ENCODE results near the gene CD164L2.

The CD164L2 gene

GRCh38 chr1:27361044-27361402 is 22.1 kb downstream of the CD164L2 start:
- no peak for DNase-seq

- DNase-seq, result no peak
These were observed 22.7 kb downstream of the CD164L2 start for GRCh38 chr1:27360159-27361043.

- DNase-seq, result no peak
These were observed 23.3 kb downstream of the CD164L2 start for GRCh38 chr1:27359822-27360158.

- DNase-seq, result no peak
These were observed 24.2 kb downstream of the CD164L2 start for GRCh38 chr1:27358928-27359313.

- DNase-seq, result no peak
These were observed 24.9 kb downstream of the CD164L2 start for GRCh38 chr1:27358038-27358927.

- DNase-seq, result no peak
These were observed 25.7 kb downstream of the CD164L2 start for GRCh38 chr1:27357281-27358037.

- no peak for DNase-seq
These were observed 26.4 kb downstream of the CD164L2 start for GRCh38 chr1:27356619-27357280.

GRCh38 chr1:27356277-27356618 is 26.9 kb downstream of the CD164L2 start:
- DNase-seq, result no peak

GRCh38 chr1:27355683-27356082 is 27.4 kb downstream of the CD164L2 start:
- no peak for DNase-seq

GRCh38 chr1:27353629-27354028 is 29.5 kb downstream of the CD164L2 start:
- DNase-seq, result no peak

- DNase-seq, result no peak
These were observed 30.0 kb downstream of the CD164L2 start for GRCh38 chr1:27353166-27353565.

GRCh38 chr1:27351541-27352107 is 31.5 kb downstream of the CD164L2 start:
- DNase-seq, result no peak

- no peak for DNase-seq
These were observed 32.2 kb downstream of the CD164L2 start for GRCh38 chr1:27350663-27351540.

- DNase-seq, result no peak
These were observed 33.1 kb downstream of the CD164L2 start for GRCh38 chr1:27349784-27350662.

GRCh38 chr1:27348861-27349783 is 34.0 kb downstream of the CD164L2 start:
- no peak for DNase-seq

GRCh38 chr1:27346991-27347624 is 36.0 kb downstream of the CD164L2 start:
- DNase-seq, result no peak

GRCh38 chr1:27346357-27346756 is 36.8 kb downstream of the CD164L2 start:
- no peak for DNase-seq

- no peak for DNase-seq
These were observed 37.9 kb downstream of the CD164L2 start for GRCh38 chr1:27345272-27345671.

- DNase-seq, result no peak
These were observed 39.5 kb downstream of the CD164L2 start for GRCh38 chr1:27343639-27344025.

Measured in NCI-H446 treated with DMSO at 0.1 percent for 48 hours (cell line).